Activated B cell treated with CpG ODN at 0.5 μM for 24 hours (primary cell): ENCODE data around the gene TPCN1. TPM values are rescaled to one million over a fixed set of nuclear protein-coding genes. Genes with fewer than 3 reads are reported as not detected.

Source experiments
- ATAC-seq: fragments of 200-7000 bp; cut with Tn5 transposase; one replicate; pipeline ENCODE4 v1.10.0; 2021; ENCODE audit warnings: low read depth, mild to moderate bottlenecking, moderate library complexity
- CTCF ChIA-PET: fragments of 350-600 bp; sonication (Branson Sonifier 250); formaldehyde crosslinking; loops from one replicate; lab custom pipeline; 2021; ENCODE audit warnings: antibody characterized with exemption; lab: Charles Lee
- POLR2A ChIA-PET: fragments of 350-600 bp; sonication (Branson Sonifier 250); formaldehyde crosslinking; loops from one replicate; lab custom pipeline; 2021; ENCODE audit warnings: antibody characterized with exemption; lab: Charles Lee
- DNase-seq: peaks from one replicate; pipeline ENCODE4 v3.0.0; 2022
- H3K27ac Mint-ChIP-seq: one replicate; pipeline ENCODE4 v1.8.0; 2020; ENCODE audit warnings: mixed read lengths
- H3K27me3 Mint-ChIP-seq: one replicate; pipeline ENCODE4 v1.8.0; 2021; ENCODE audit warnings: mixed read lengths
- H3K36me3 Mint-ChIP-seq: one replicate; pipeline ENCODE4 v1.8.0; 2021; ENCODE audit warnings: low read depth, mixed read lengths
- H3K4me1 Mint-ChIP-seq: one replicate; pipeline ENCODE4 v1.8.0; 2021; ENCODE audit warnings: mixed read lengths
- H3K4me3 Mint-ChIP-seq: one replicate; pipeline ENCODE4 v1.8.0; 2020; ENCODE audit warnings: mild to moderate bottlenecking, mixed read lengths
- H3K9me3 Mint-ChIP-seq: one replicate; pipeline ENCODE4 v1.8.0; 2020; ENCODE audit warnings: mixed read lengths
- intact Hi-C: fragments of 100-400 bp; cut with micrococcal nuclease; formaldehyde crosslinking; loops from one replicate; pipeline ENCODE4 v1.15.1; 2024
- total RNA-seq: library from RNA; stranded (reverse); gene quantifications from 2 replicates; pipeline ENCODE4 v1.2.3, GENCODE V29; 2022
- TF ChIP-seq, protein P1 (sequence below): fragments of 200-600 bp; IDR thresholded peaks from one replicate; pipeline ENCODE4 v1.8.0; 2022; ENCODE audit warnings: antibody characterized with exemption, mild to moderate bottlenecking

The TPCN1 gene
- total RNA-seq, 1 donor from 2014 or later = 126 TPM

DNA sequence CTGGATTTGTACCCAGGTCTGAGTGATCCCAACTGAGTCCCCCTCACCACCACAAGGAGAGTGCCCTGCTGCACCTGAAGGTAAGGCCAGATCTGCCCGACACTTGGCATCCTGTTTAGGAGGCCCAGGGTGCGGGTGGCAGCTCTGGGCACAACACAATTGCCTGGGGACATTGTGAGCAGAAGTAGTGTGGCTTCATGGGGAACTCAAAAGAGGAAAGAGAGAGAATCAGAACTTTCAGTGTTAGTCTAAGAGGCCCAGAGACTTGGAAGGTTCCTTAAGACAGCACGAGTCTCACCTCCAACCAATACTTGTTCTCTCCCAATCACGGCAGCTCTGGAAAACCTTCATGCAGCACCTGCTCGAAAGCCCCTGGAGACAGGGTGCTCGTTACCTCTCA lies 120.3 kb downstream of the TPCN1 start:
- no peak overlapping the region for H3K27ac Mint-ChIP-seq
- peak; percentile 37 for ATAC-seq

DNA sequence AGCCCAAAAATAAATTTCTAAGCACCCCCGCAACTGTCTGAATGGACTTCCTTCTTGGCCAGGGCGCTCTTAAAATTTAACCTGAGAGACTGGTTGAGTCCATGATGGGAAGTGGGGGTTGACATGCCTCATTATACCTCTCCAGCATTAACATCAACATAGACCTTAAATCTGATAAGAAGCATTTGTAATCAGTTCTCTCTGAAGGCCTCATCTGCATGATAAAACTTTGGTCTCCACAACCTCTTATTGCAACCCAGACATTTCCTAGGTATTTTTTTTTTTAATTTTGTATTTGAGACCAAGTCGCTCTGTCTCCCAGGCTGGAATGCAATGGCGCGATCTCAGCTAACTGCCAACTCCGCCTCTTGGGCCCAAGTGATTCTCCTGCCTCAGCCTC lies 124.1 kb downstream of the TPCN1 start:
- CTCF ChIA-PET = no interaction called here
- peaks cover 3% of the 10 kb centered on the region for H3K27me3 Mint-ChIP-seq
- no peak overlapping the region for H3K27ac Mint-ChIP-seq
- no peak for DNase-seq
- peaks cover 8% of the 10 kb centered on the region for H3K4me1 Mint-ChIP-seq
- POLR2A ChIA-PET = interaction anchor here (0.6 kb wide), 1 partner anchor 160 kb away, joined by 3 read pairs; the partner anchor contains the start of gene DDX54
- ATAC-seq = no peak
- no peaks in the 10 kb centered on the region for H3K9me3 Mint-ChIP-seq
- intact Hi-C loops = no loop called here
- H3K36me3 Mint-ChIP-seq = no peaks in the 10 kb centered on the region
- TF ChIP-seq, protein P1, sequence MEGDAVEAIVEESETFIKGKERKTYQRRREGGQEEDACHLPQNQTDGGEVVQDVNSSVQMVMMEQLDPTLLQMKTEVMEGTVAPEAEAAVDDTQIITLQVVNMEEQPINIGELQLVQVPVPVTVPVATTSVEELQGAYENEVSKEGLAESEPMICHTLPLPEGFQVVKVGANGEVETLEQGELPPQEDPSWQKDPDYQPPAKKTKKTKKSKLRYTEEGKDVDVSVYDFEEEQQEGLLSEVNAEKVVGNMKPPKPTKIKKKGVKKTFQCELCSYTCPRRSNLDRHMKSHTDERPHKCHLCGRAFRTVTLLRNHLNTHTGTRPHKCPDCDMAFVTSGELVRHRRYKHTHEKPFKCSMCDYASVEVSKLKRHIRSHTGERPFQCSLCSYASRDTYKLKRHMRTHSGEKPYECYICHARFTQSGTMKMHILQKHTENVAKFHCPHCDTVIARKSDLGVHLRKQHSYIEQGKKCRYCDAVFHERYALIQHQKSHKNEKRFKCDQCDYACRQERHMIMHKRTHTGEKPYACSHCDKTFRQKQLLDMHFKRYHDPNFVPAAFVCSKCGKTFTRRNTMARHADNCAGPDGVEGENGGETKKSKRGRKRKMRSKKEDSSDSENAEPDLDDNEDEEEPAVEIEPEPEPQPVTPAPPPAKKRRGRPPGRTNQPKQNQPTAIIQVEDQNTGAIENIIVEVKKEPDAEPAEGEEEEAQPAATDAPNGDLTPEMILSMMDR = no peak
- no peak overlapping the region for H3K4me3 Mint-ChIP-seq

More for the DNA sequence above, 120.3 kb downstream of the TPCN1 start:
- Mint-ChIP-seq H3K9me3 (no peaks in the 10 kb centered on the region), H3K36me3 (no peaks in the 10 kb centered on the region), H3K4me1 (peaks cover 8% of the 10 kb centered on the region), H3K4me3 (no peak overlapping the region), H3K27me3 (no peaks in the 10 kb centered on the region)
- POLR2A ChIA-PET = no interaction called here
- intact Hi-C loops = no loop called here
- CTCF ChIA-PET = no interaction called here
- no peak for DNase-seq
- TF ChIP-seq, protein P1 = no peak

DNA sequence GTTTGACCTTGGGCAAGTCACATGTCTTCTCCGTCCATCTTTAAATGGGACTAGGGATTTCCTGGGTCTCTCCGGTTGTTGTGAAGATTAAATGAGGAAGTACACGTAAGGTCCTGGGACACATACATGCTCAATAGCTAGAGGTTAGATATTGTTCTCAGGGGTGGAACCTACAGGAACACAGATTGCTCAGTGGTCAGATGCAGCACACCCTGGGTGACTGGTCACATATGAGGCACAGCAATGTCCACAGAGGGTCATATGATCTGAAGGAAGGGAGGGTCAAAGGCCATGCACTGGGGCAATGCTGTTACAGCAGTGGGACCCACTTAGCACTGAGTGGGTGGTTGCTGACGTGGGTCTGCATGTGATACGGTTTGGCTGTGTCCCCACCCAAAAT lies 125.1 kb downstream of the TPCN1 start:
- ChIA-PET POLR2A (no interaction called here), CTCF (no interaction called here)
- DNase-seq = no peak
- ATAC-seq = no peak
- Mint-ChIP-seq H3K27ac (no peak overlapping the region), H3K4me1 (peaks cover 6% of the 10 kb centered on the region), H3K27me3 (peaks cover 6% of the 10 kb centered on the region), H3K36me3 (no peaks in the 10 kb centered on the region), H3K9me3 (no peaks in the 10 kb centered on the region), H3K4me3 (no peak overlapping the region)
- intact Hi-C loops = no loop called here
- TF ChIP-seq, protein P1 = no peak

DNA sequence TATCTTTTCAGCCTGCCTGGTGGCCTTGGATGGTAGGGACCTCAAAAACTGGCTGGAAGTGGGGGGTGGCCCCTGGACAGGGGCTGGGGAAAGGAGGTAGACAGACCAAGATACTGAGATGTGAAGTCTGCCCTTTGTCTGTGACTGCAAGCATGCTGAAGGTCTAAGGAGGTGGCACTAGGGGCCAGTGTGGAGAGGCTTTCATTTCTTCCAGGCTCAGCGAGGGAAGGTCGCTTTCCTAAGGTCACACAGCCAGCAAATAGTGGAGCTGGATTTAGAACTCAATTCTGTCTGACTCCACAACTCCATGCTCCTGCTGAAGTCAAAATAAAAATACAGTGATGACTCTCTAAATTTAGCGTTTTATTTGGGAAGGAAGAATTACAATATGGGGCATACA lies 125.8 kb downstream of the TPCN1 start:
- no peak overlapping the region for H3K27ac Mint-ChIP-seq
- intact Hi-C loops = no loop called here
- TF ChIP-seq, protein P1 = no peak
- no peaks in the 10 kb centered on the region for H3K9me3 Mint-ChIP-seq
- H3K36me3 Mint-ChIP-seq = no peaks in the 10 kb centered on the region
- H3K4me1 Mint-ChIP-seq = no peaks in the 10 kb centered on the region
- H3K4me3 Mint-ChIP-seq = no peak overlapping the region
- POLR2A ChIA-PET = no interaction called here
- DNase-seq (no peak), ATAC-seq (no peak)
- H3K27me3 Mint-ChIP-seq = peaks cover 8% of the 10 kb centered on the region
- CTCF ChIA-PET = no interaction called here

DNA sequence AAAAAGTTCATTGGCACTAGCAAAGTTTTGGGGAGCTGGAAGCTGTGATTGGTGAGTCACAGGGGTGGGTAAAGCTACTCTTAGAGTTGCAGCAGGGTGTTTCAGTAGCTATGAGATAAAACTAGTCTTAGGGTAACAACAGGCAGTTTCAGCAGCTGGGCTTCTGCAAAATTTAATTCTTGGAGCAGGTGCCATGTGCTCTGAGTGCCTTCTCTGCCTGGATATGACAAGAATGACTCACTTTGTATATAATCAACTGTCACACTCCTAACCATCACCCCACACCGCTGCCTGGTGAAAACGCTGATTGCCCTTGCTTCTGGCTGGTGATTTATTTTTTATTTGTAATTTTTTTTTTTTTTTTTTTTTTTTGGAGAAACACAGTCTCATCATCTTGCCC lies 126.6 kb downstream of the TPCN1 start:
- Mint-ChIP-seq H3K9me3 (no peaks in the 10 kb centered on the region), H3K4me3 (no peak overlapping the region)
- CTCF ChIA-PET = no interaction called here

More for the DNA sequence above, 126.6 kb downstream of the TPCN1 start:
- DNase-seq (no peak), ATAC-seq (no peak)
- intact Hi-C loops = no loop called here
- no peaks in the 10 kb centered on the region for H3K4me1 Mint-ChIP-seq
- H3K27me3 Mint-ChIP-seq = peaks cover 13% of the 10 kb centered on the region
- no peak overlapping the region for H3K27ac Mint-ChIP-seq
- POLR2A ChIA-PET = no interaction called here
- H3K36me3 Mint-ChIP-seq = no peaks in the 10 kb centered on the region
- TF ChIP-seq, protein P1 = no peak

Other genes starting within 250 kb of the TPCN1 start
- 46.0 and 51.9 TPM in 2 replicates for gene OAS2, start 242.9 kb upstream of the TPCN1 start, total RNA-seq
- gene DTX1, start 164.7 kb upstream of the TPCN1 start, total RNA-seq = 75.3 and 79.4 TPM in 2 replicates
- gene RASAL1, start 85.7 kb upstream of the TPCN1 start, total RNA-seq = 4.9 and 7.1 TPM in 2 replicates
- gene CFAP73, start 71.7 kb upstream of the TPCN1 start, total RNA-seq = 0.88 and 1.1 TPM in 2 replicates
- 115 TPM in 2 replicates for gene DDX54, start 36.0 kb upstream of the TPCN1 start, total RNA-seq
- 15.5 and 18.2 TPM in 2 replicates for gene RITA1, start 35.7 kb upstream of the TPCN1 start, total RNA-seq
- 14.3 and 22.4 TPM in 2 replicates for gene SLC8B1, start 113.6 kb downstream of the TPCN1 start, total RNA-seq
- gene PLBD2, start 137.1 kb downstream of the TPCN1 start, total RNA-seq = 11.5 and 13.7 TPM in 2 replicates
- not detected in 2 replicates for gene SDS, start 182.4 kb downstream of the TPCN1 start, total RNA-seq
- gene SDSL, start 200.9 kb downstream of the TPCN1 start, total RNA-seq = 0.20 and 1.2 TPM in 2 replicates